ENCODE measurements around the gene ARMH4. TPM values are rescaled to one million over a fixed set of nuclear protein-coding genes. Genes with fewer than 3 reads are reported as not detected.

ARMH4 gene
- total and polyA plus RNA-seq, 4 donors: 0.40 to 14.2 (median 1.1) TPM

- Histone ChIP-seq H3K4me1 (ENCODE audit: control insufficient read depth in 5 of 5, insufficient read depth in 5 of 5, low read length in 5 of 5) (no peaks in the 10 kb centered on the region), H3K9ac (ENCODE audit: insufficient read depth in 1 of 2, low read length in 2 of 2) (no peak overlapping the region), H3K27me3 (ENCODE audit: control insufficient read depth in 3 of 3, insufficient read depth in 3 of 3, low read length in 2 of 3) (no peaks in the 10 kb centered on the region), H3K27ac (ENCODE audit: low read depth in 1 of 2, low read length in 1 of 2) (no peak overlapping the region), H3K36me3 (ENCODE audit: control insufficient read depth in 4 of 4, insufficient read depth in 4 of 4, low read length in 4 of 4) (peaks cover 0 to 3% (median 1%) of the 10 kb centered on the region in 4 donors), H3K9me3 (ENCODE audit: control insufficient read depth in 4 of 4, insufficient read depth in 3 of 4, low read length in 3 of 4) (peaks cover 0 to 4% (median 0%) of the 10 kb centered on the region in 4 donors), H3K4me3 (no peak overlapping the region)
- no peak for TF ChIP-seq CTCF (IDR thresholded peaks at IDR 0.05; ENCODE audit: control extremely low read depth, extremely low read depth)
- DNase-seq: no peak
- 75 to 81% methylated on average over 5 of the region's 5 CpGs for WGBS, 2 donors
- ATAC-seq (ENCODE audit: insufficient read depth, low FRiP score): no peak
These were observed 30.4 kb downstream of the ARMH4 start for GRCh38 chr14:58121530-58122186.

GRCh38 chr14:58119381-58119780, 32.6 kb downstream of the ARMH4 start:
- WGBS, 2 donors: 78 to 91% methylated on average over 3 of the region's 3 CpGs

GRCh38 chr14:58118097-58118815, 33.8 kb downstream of the ARMH4 start:
- Histone ChIP-seq H3K4me1 (ENCODE audit: control insufficient read depth in 5 of 5, insufficient read depth in 5 of 5, low read length in 5 of 5) (no peaks in the 10 kb centered on the region), H3K9me3 (ENCODE audit: control insufficient read depth in 4 of 4, insufficient read depth in 3 of 4, low read length in 3 of 4) (peaks cover 0 to 5% (median 0%) of the 10 kb centered on the region in 4 donors), H3K4me3 (no peak overlapping the region), H3K27me3 (ENCODE audit: control insufficient read depth in 3 of 3, insufficient read depth in 3 of 3, low read length in 2 of 3) (no peaks in the 10 kb centered on the region), H3K9ac (ENCODE audit: insufficient read depth in 1 of 2, low read length in 2 of 2) (no peak overlapping the region), H3K27ac (ENCODE audit: low read depth in 1 of 2, low read length in 1 of 2) (no peak overlapping the region), H3K36me3 (ENCODE audit: control insufficient read depth in 4 of 4, insufficient read depth in 4 of 4, low read length in 4 of 4) (peaks cover 0 to 3% (median 1%) of the 10 kb centered on the region in 4 donors)
- 82 to 84% methylated on average over 5 of the region's 5 CpGs for WGBS, 2 donors
- DNase-seq (no peak), ATAC-seq (ENCODE audit: insufficient read depth, low FRiP score) (no peak)
- TF ChIP-seq CTCF (IDR thresholded peaks at IDR 0.05; ENCODE audit: control extremely low read depth, extremely low read depth): no peak

More at GRCh38 chr14:58119381-58119780, 32.6 kb downstream of the ARMH4 start:
- Histone ChIP-seq H3K27ac (ENCODE audit: low read depth in 1 of 2, low read length in 1 of 2) (no peak overlapping the region), H3K36me3 (ENCODE audit: control insufficient read depth in 4 of 4, insufficient read depth in 4 of 4, low read length in 4 of 4) (peaks cover 0 to 3% (median 1%) of the 10 kb centered on the region in 4 donors), H3K4me1 (ENCODE audit: control insufficient read depth in 5 of 5, insufficient read depth in 5 of 5, low read length in 5 of 5) (no peaks in the 10 kb centered on the region), H3K27me3 (ENCODE audit: control insufficient read depth in 3 of 3, insufficient read depth in 3 of 3, low read length in 2 of 3) (no peaks in the 10 kb centered on the region), H3K9me3 (ENCODE audit: control insufficient read depth in 4 of 4, insufficient read depth in 3 of 4, low read length in 3 of 4) (peaks cover 0 to 2% (median 0%) of the 10 kb centered on the region in 4 donors), H3K9ac (ENCODE audit: insufficient read depth in 1 of 2, low read length in 2 of 2) (no peak overlapping the region), H3K4me3 (no peak overlapping the region)
- ATAC-seq (ENCODE audit: insufficient read depth, low FRiP score): no peak
- TF ChIP-seq CTCF (IDR thresholded peaks at IDR 0.05; ENCODE audit: control extremely low read depth, extremely low read depth): no peak
- DNase-seq: no peak

Measured in lung (tissue), 12 donors.